Measurements from ENCODE around the gene KANSL1.

DNA sequence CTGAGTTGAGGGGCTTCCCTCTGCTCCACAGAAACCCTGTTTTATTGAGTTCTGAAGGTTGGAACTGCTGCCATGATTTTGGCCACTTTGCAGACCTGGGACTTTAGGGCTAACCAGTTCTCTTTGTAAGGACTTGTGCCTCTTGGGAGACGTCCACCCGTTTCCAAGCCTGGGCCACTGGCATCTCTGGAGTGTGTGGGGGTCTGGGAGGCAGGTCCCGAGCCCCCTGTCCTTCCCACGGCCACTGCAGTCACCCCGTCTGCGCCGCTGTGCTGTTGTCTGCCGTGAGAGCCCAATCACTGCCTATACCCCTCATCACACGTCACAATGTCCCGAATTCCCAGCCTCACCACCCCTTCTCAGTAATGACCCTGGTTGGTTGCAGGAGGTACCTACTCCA, 168.2 kb downstream of the KANSL1 start:
- TF ChIP-seq POLR2A (IDR thresholded peaks at IDR 0.05; ENCODE audit: low read depth, low read length) (no peak), CTCF (conservative IDR thresholded peaks at IDR 0.05; ENCODE audit: low read depth, low read length) (no peak), BHLHE40 (IDR thresholded peaks at IDR 0.05; ENCODE audit: low read depth, low read length) (no peak), ELK1 (IDR thresholded peaks at IDR 0.05; ENCODE audit: borderline replicate concordance, low read depth, low read length) (no peak), USF2 (IDR thresholded peaks at IDR 0.05; ENCODE audit: low read depth, low read length) (no peak), CEBPB (IDR thresholded peaks at IDR 0.05; ENCODE audit: low read depth, low read length) (no peak), RAD21 (IDR thresholded peaks at IDR 0.05; ENCODE audit: low read length) (no peak), MAZ (IDR thresholded peaks at IDR 0.05; ENCODE audit: borderline replicate concordance, low read depth, low read length) (no peak), SMC3 (IDR thresholded peaks at IDR 0.05; ENCODE audit: low read depth, low read length) (no peak), MXI1 (IDR thresholded peaks at IDR 0.05; ENCODE audit: borderline replicate concordance, low read depth, low read length) (no peak), RFX5 (IDR thresholded peaks at IDR 0.05; ENCODE audit: low read depth, low read length) (no peak), CHD1 (IDR thresholded peaks at IDR 0.05; ENCODE audit: low read depth, low read length) (no peak), MAFK (IDR thresholded peaks at IDR 0.05; ENCODE audit: low read depth, low read length) (no peak), FOS (IDR thresholded peaks at IDR 0.05; ENCODE audit: low read depth, low read length) (no peak)

Measured in IMR-90 (cell line).